ENCODE measurements around the gene TACSTD2.

The TACSTD2 gene

GRCh38 chr1:58573705-58574591 lies 3.1 kb downstream of the TACSTD2 start:
- TF ChIP-seq, protein P1, sequence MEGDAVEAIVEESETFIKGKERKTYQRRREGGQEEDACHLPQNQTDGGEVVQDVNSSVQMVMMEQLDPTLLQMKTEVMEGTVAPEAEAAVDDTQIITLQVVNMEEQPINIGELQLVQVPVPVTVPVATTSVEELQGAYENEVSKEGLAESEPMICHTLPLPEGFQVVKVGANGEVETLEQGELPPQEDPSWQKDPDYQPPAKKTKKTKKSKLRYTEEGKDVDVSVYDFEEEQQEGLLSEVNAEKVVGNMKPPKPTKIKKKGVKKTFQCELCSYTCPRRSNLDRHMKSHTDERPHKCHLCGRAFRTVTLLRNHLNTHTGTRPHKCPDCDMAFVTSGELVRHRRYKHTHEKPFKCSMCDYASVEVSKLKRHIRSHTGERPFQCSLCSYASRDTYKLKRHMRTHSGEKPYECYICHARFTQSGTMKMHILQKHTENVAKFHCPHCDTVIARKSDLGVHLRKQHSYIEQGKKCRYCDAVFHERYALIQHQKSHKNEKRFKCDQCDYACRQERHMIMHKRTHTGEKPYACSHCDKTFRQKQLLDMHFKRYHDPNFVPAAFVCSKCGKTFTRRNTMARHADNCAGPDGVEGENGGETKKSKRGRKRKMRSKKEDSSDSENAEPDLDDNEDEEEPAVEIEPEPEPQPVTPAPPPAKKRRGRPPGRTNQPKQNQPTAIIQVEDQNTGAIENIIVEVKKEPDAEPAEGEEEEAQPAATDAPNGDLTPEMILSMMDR (IDR thresholded peaks at IDR 0.05; ENCODE audit: borderline replicate concordance, insufficient read depth, low read depth, low read length): no peak
- H3K4me3 ChIP-seq (ENCODE audit: low read depth, low read length): no peak overlapping the region

- TF ChIP-seq, protein P1 (IDR thresholded peaks at IDR 0.05; ENCODE audit: borderline replicate concordance, insufficient read depth, low read depth, low read length): no peak
- no peak overlapping the region for H3K4me3 ChIP-seq (ENCODE audit: low read depth, low read length)
Observed at GRCh38 chr1:58573138-58573537, 3.9 kb downstream of the TACSTD2 start.

DNA sequence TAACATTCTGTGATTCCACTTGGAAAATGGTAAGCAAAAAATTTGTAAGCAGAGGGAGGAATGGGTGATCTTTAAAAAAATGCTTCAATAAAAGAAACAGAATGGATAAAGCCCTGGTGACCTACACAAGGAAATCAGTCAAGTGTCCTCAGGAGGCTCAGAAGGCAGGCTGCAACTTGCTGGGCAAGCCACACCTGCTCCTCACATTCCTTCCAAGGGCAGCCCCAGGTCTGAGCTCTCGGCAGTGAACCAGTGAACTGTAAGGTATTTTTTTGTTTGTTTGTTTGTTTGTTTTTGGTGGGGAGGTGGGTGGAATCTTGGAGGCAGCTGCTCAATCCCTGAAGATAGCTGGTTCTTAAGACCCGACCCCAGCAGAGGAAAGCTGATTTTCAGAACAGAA lies 4.4 kb downstream of the TACSTD2 start:
- H3K4me3 ChIP-seq (ENCODE audit: low read depth, low read length): no peak overlapping the region

GRCh38 chr1:58571616-58572015 lies 5.4 kb downstream of the TACSTD2 start:
- TF ChIP-seq, protein P1 (IDR thresholded peaks at IDR 0.05; ENCODE audit: borderline replicate concordance, insufficient read depth, low read depth, low read length): no peak
- no peak overlapping the region for H3K4me3 ChIP-seq (ENCODE audit: low read depth, low read length)

More for the DNA sequence above, 4.4 kb downstream of the TACSTD2 start:
- TF ChIP-seq, protein P1 (IDR thresholded peaks at IDR 0.05; ENCODE audit: borderline replicate concordance, insufficient read depth, low read depth, low read length): no peak

DNA sequence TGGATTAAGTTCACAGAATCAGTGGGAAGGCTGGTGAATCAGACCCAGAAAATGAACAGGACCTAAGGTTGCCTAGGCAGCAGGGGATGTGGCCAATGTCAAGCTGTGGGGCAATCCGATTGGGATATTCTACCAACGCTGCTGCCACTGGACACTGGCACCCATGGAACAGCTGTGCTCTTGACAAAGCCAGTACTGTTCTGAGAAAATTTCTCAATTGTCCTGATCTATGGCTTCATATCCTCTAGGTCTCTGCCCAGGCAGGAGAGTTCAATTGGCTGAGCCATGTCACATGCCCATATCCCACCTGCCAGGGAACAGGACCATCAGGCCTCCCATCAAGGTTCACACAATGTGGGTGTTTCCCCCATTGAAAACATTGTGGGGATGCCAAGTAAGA lies 6.2 kb downstream of the TACSTD2 start:
- TF ChIP-seq, protein P1 (IDR thresholded peaks at IDR 0.05; ENCODE audit: borderline replicate concordance, insufficient read depth, low read depth, low read length): no peak
- H3K4me3 ChIP-seq (ENCODE audit: low read depth, low read length): no peak overlapping the region

DNA sequence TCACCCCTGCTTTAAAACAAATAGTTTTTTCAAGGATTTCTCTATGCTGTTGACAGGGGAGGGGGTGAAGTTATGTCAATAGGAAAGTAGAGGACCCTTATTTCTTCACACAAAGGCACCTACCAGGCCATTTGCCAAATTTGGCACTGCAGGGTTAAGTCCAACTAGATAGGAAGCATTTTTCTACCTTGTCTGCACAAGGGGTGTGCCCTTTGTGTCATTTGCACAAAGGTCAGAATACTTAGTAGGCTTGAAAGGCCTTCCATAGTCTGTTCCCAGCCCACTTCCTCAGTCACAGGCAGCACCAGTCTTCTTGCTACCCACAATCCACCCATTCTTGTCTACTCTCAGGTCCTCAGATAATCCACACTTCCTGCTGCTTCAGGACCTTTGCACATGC lies 7.0 kb downstream of the TACSTD2 start:
- TF ChIP-seq, protein P1 (IDR thresholded peaks at IDR 0.05; ENCODE audit: borderline replicate concordance, insufficient read depth, low read depth, low read length): no peak

DNA sequence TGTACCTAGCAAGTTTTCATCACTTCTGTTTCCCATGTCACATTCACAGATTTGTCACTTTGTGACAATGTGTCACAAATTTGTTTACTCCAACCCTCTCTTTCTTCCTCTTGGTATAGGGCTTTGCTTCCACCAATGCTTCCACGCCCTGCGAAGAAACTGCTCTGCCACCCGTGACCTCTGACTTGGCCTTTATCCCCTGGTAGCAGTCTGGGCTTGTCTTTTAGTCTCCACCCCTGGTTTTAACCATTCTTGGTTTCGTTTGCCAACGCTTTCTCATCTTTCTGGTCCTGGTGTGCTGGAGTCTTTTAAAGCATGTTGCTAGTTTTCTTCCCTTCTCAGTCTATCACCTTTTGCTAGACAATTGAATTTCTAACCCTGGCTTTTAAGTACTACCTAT lies 8.1 kb downstream of the TACSTD2 start:
- TF ChIP-seq, protein P1 (IDR thresholded peaks at IDR 0.05; ENCODE audit: borderline replicate concordance, insufficient read depth, low read depth, low read length): no peak
- no peak overlapping the region for H3K4me3 ChIP-seq (ENCODE audit: low read depth, low read length)

More for the DNA sequence above, 7.0 kb downstream of the TACSTD2 start:
- H3K4me3 ChIP-seq (ENCODE audit: low read depth, low read length): no peak overlapping the region
